GM23338 (cell line): ENCODE results near the gene L1CAM. TPM values are rescaled to one million over a fixed set of nuclear protein-coding genes. Genes with fewer than 3 reads are reported as not detected.

Experiments
- ATAC-seq: fragments of 200-7000 bp; cut with Tn5 transposase; 3 replicates; pipeline ENCODE4 v1.9.1; 2020
- DNase-seq: peaks from one replicate; pipeline ENCODE4 v3.0.0-alpha.2; 2015; ENCODE audit warnings: low spot score
- H2AFZ ChIP-seq: fragments of 200-600 bp; sonication (generic); 2 replicates; pipeline ENCODE4 v1.8.0; 2016; ENCODE audit warnings: antibody characterized with exemption, mild to moderate bottlenecking, moderate library complexity
- H3F3A ChIP-seq: fragments of 200-600 bp; sonication (generic); replicated peaks from 2 replicates; pipeline ENCODE4 v1.8.0; 2017; ENCODE audit warnings: antibody characterized with exemption, mixed run types, low read depth
- H3K27ac ChIP-seq: fragments of 200-600 bp; sonication (generic); 2 replicates; pipeline ENCODE4 v1.6.1; 2016; ENCODE audit warnings: low read depth
- H3K27me3 ChIP-seq: fragments of 200-600 bp; sonication (generic); 2 replicates; pipeline ENCODE4 v1.8.0; 2016; ENCODE audit warnings: mild to moderate bottlenecking, mixed run types, moderate library complexity; ENCODE audit not compliant: insufficient read depth
- H3K36me3 ChIP-seq: fragments of 200-600 bp; sonication (generic); 2 replicates; pipeline ENCODE4 v1.8.0; 2016; ENCODE audit warnings: mild to moderate bottlenecking; ENCODE audit not compliant: insufficient read depth
- H3K4me1 ChIP-seq: fragments of 200-600 bp; sonication (generic); 2 replicates; pipeline ENCODE4 v1.8.0; 2016; ENCODE audit warnings: mild to moderate bottlenecking, moderate library complexity; ENCODE audit not compliant: insufficient read depth
- H3K4me2 ChIP-seq: fragments of 200-600 bp; sonication (generic); 2 replicates; pipeline ENCODE4 v1.7.1; 2017; ENCODE audit warnings: mixed run types
- H3K4me3 ChIP-seq: fragments of 200-600 bp; sonication (generic); 2 replicates; pipeline ENCODE4 v1.6.1; 2016; ENCODE audit warnings: mixed run types
- H3K79me2 ChIP-seq: fragments of 200-600 bp; sonication (generic); replicated peaks from 2 replicates; pipeline ENCODE4 v1.8.0; 2017; ENCODE audit warnings: mild to moderate bottlenecking; ENCODE audit not compliant: insufficient read depth
- H3K9me2 ChIP-seq: fragments of 200-600 bp; sonication (generic); 2 replicates; pipeline ENCODE4 v1.8.0; 2017; ENCODE audit not compliant: insufficient read depth
- H4K20me1 ChIP-seq: fragments of 200-600 bp; sonication (generic); replicated peaks from 2 replicates; pipeline ENCODE4 v1.8.0; 2017; ENCODE audit warnings: mild to moderate bottlenecking; ENCODE audit not compliant: insufficient read depth
- H3K27ac Mint-ChIP-seq: 2 replicates; pipeline ENCODE4 v1.8.0; 2020; ENCODE audit warnings: inconsistent platforms, mild to moderate bottlenecking, moderate library complexity, mixed read lengths
- H3K27me3 Mint-ChIP-seq: 3 replicates; pipeline ENCODE4 v1.8.0; 2022; ENCODE audit warnings: low read depth, mild to moderate bottlenecking, moderate library complexity, mixed read lengths, inconsistent platforms; ENCODE audit not compliant: insufficient read depth, poor library complexity
- H3K36me3 Mint-ChIP-seq: 3 replicates; pipeline ENCODE4 v1.8.0; 2021; ENCODE audit warnings: low read depth, mild to moderate bottlenecking, inconsistent platforms, moderate library complexity, mixed read lengths
- H3K4me1 Mint-ChIP-seq: 3 replicates; pipeline ENCODE4 v1.8.0; 2020; ENCODE audit warnings: mild to moderate bottlenecking, inconsistent platforms, mixed read lengths
- H3K4me3 Mint-ChIP-seq: 3 replicates; pipeline ENCODE4 v1.8.0; 2021; ENCODE audit warnings: moderate library complexity, mild to moderate bottlenecking, inconsistent platforms, mixed read lengths
- H3K9me3 Mint-ChIP-seq: 3 replicates; pipeline ENCODE4 v1.8.0; 2020; ENCODE audit warnings: moderate library complexity, mild to moderate bottlenecking, inconsistent platforms, mixed read lengths
- CREB1 ChIP-seq: fragments of 250-450 bp; sonication (Bioruptor Pico); IDR thresholded peaks from 2 replicates; pipeline ENCODE4 v1.5.0; 2020; ENCODE audit warnings: low read depth, mild to moderate bottlenecking, moderate library complexity
- CTCF ChIP-seq, 2 experiments: fragments of 200-600 bp in 1 of 2; sonication (generic) in 1 of 2; conservative IDR thresholded peaks; 2 replicates each; pipeline versions ENCODE4 v1.5.1 to v1.6.1; 2016 to 2017; ENCODE audit warnings: antibody characterized with exemption in 2 of 2, low read depth in 2 of 2, mild to moderate bottlenecking in 2 of 2, moderate library complexity in 1 of 2
- ETS1 ChIP-seq: IDR thresholded peaks from 2 replicates; pipeline ENCODE4 v1.6.1; 2016; ENCODE audit warnings: antibody characterized with exemption
- EZH2 ChIP-seq: fragments of 200-600 bp; sonication (generic); IDR thresholded peaks from one replicate; pipeline ENCODE4 v1.8.0; 2017; ENCODE audit warnings: antibody characterized with exemption, mild to moderate bottlenecking, low read depth; ENCODE audit not compliant: unreplicated experiment
- EZH2phosphoT487 ChIP-seq: fragments of 200-600 bp; sonication (generic); IDR thresholded peaks from one replicate; pipeline ENCODE4 v1.8.1; 2018; ENCODE audit warnings: antibody characterized with exemption; ENCODE audit not compliant: unreplicated experiment
- JUNB ChIP-seq: IDR thresholded peaks from one replicate; pipeline ENCODE4 v1.6.1; 2016; ENCODE audit warnings: antibody characterized with exemption; ENCODE audit not compliant: unreplicated experiment
- STAT1 ChIP-seq: IDR thresholded peaks from one replicate; pipeline ENCODE4 v1.6.1; 2016; ENCODE audit warnings: antibody characterized with exemption; ENCODE audit not compliant: unreplicated experiment
- ZNF114 ChIP-seq: fragments of 250-450 bp; sonication (Bioruptor Pico); IDR thresholded peaks from 2 replicates; pipeline ENCODE4 v1.5.0; 2020; ENCODE audit warnings: mild to moderate bottlenecking, moderate library complexity
- ZNF331 ChIP-seq: fragments of 250-450 bp; sonication (Bioruptor Pico); IDR thresholded peaks from 2 replicates; pipeline ENCODE4 v1.5.0; 2020; ENCODE audit warnings: low read depth, mild to moderate bottlenecking, moderate library complexity
- ZNF462 ChIP-seq: fragments of 250-450 bp; sonication (Bioruptor Pico); IDR thresholded peaks from 2 replicates; pipeline ENCODE4 v1.5.0; 2020; ENCODE audit warnings: mild to moderate bottlenecking, moderate library complexity
- polyA plus RNA-seq: library from polyadenylated mRNA; unstranded; fragments of >200 nt; fragmentation: Nextera tagmentation; extraction: Ambion mirVana; gene quantifications from 2 replicates; pipeline ENCODE4 v1.2.1, GENCODE V29; 2016
- total RNA-seq: library from RNA; depleted of rRNA; stranded (reverse); fragments of >200 nt; shearing (Covaris generic); gene quantifications from 2 replicates; pipeline ENCODE4 v1.2.3, GENCODE V29; 2014

The L1CAM gene
- total and polyA plus RNA-seq, 2 experiments from 2014 or later, result 7.4 to 29.2 TPM

GRCh38 chrX:153871946-153872878, 13.8 kb downstream of the L1CAM start:
- no peaks in the 10 kb centered on the region; the same call in 2 of the 3 replicates for H3K9me3 Mint-ChIP-seq
- no peak overlapping the region for H3K27ac ChIP-seq
- H3K4me1 Mint-ChIP-seq, result peaks cover 39% of the 10 kb centered on the region
- H3K27ac Mint-ChIP-seq, result no peak overlapping the region
- peaks cover 8% of the 10 kb centered on the region; the same call in 1 of the 2 replicates for H3K4me1 ChIP-seq
- H2AFZ ChIP-seq, result no peak overlapping the region
- TF ChIP-seq EZH2 (no peak), CREB1 (CRISPR knock-in tag) (no peak), ZNF114 (CRISPR knock-in tag) (no peak), CTCF (conservative IDR thresholded peaks at IDR 0.05; ENCODE audit: low read depth in 2 of 2) (no peak), ZNF462 (CRISPR knock-in tag) (no peak), JUNB (no peak), ETS1 (no peak), EZH2phosphoT487 (no peak), STAT1 (no peak), ZNF331 (no peak)
- H3K79me2 ChIP-seq, result no peaks in the 10 kb centered on the region
- no peak overlapping the region for H3K4me3 ChIP-seq
- H3K36me3 ChIP-seq, result no peaks in the 10 kb centered on the region
- no peaks in the 10 kb centered on the region for H3K27me3 ChIP-seq
- DNase-seq (no peak), ATAC-seq (no peak)
- H3F3A ChIP-seq, result no peaks in the 10 kb centered on the region
- peaks cover 11% of the 10 kb centered on the region for H3K36me3 Mint-ChIP-seq
- H3K4me2 ChIP-seq, result no peak overlapping the region
- no peaks in the 10 kb centered on the region for H4K20me1 ChIP-seq
- H3K9me2 ChIP-seq, result no peaks in the 10 kb centered on the region
- H3K27me3 Mint-ChIP-seq, result peaks cover 5% of the 10 kb centered on the region
- H3K4me3 Mint-ChIP-seq, result no peak overlapping the region; the same call in 2 of the 3 replicates
